DND-41 (cell line): ENCODE results near the gene PSEN2.
A peak's percentile ranks its signal among the peaks of the same experiment; 100 is the strongest.

Experiments used
- ATAC-seq: fragments of 200-7000 bp; cut with Tn5 transposase; 3 replicates; pipeline ENCODE4 v1.9.1; 2021; ENCODE audit warnings: low read depth; ENCODE audit not compliant: insufficient read depth
- DNase-seq: peaks from one replicate; pipeline ENCODE4 v3.0.0-alpha.2; 2020
- H2AFZ ChIP-seq: 2 replicates; pipeline ENCODE4 v1.6.0; 2012; ENCODE audit warnings: low read depth, low read length
- H3K27ac ChIP-seq: 2 replicates; pipeline ENCODE4 v1.5.1; 2012; ENCODE audit warnings: low read length, inconsistent platforms
- H3K27me3 ChIP-seq: fragments of 200-600 bp; sonication (generic); 2 replicates; pipeline ENCODE4 v1.6.0; 2012; ENCODE audit warnings: low read length, mild to moderate bottlenecking, inconsistent platforms; ENCODE audit not compliant: insufficient read depth, poor library complexity
- H3K36me3 ChIP-seq: 2 replicates; pipeline ENCODE4 v1.5.1; 2012; ENCODE audit warnings: low read length, inconsistent platforms; ENCODE audit not compliant: insufficient read depth
- H3K4me1 ChIP-seq: 2 replicates; pipeline ENCODE4 v1.5.1; 2012; ENCODE audit warnings: mild to moderate bottlenecking, low read length; ENCODE audit not compliant: insufficient read depth
- H3K4me2 ChIP-seq: 2 replicates; pipeline ENCODE4 v1.6.0; 2012; ENCODE audit warnings: mild to moderate bottlenecking, moderate library complexity, low read length, inconsistent platforms; ENCODE audit not compliant: insufficient read depth
- H3K4me3 ChIP-seq, 2 experiments: fragments of 200-600 bp in 1 of 2; shearing (Covaris generic) in 1 of 2; 2 replicates each; pipeline ENCODE4 v1.5.1; 2012 to 2016; ENCODE audit warnings: inconsistent platforms in 2 of 2, low read length in 2 of 2, mild to moderate bottlenecking in 2 of 2, low read depth in 1 of 2, moderate library complexity in 1 of 2
- H3K79me2 ChIP-seq: 2 replicates; pipeline ENCODE4 v1.6.0; 2012; ENCODE audit warnings: low read length, inconsistent platforms; ENCODE audit not compliant: insufficient read depth
- H3K9ac ChIP-seq: 2 replicates; pipeline ENCODE4 v1.6.0; 2012; ENCODE audit warnings: low read depth, mild to moderate bottlenecking, inconsistent platforms, low read length, moderate library complexity
- H3K9me3 ChIP-seq: 2 replicates; pipeline ENCODE4 v1.5.1; 2012; ENCODE audit warnings: low read length, moderate library complexity, mild to moderate bottlenecking, inconsistent platforms; ENCODE audit not compliant: insufficient read depth, severe bottlenecking
- H4K20me1 ChIP-seq: 2 replicates; pipeline ENCODE4 v1.6.0; 2012; ENCODE audit warnings: low read length; ENCODE audit not compliant: insufficient read depth
- EZH2 ChIP-seq: IDR thresholded peaks from 3 replicates; pipeline ENCODE4 v1.6.1; 2012; ENCODE audit warnings: borderline replicate concordance, low read depth, mild to moderate bottlenecking, moderate library complexity, low read length, inconsistent platforms; ENCODE audit not compliant: severe bottlenecking
- TF ChIP-seq, protein P1 (sequence below): IDR thresholded peaks from 2 replicates; pipeline ENCODE4 v1.5.1; 2012; ENCODE audit warnings: borderline replicate concordance, low read length, moderate library complexity, mild to moderate bottlenecking; ENCODE audit not compliant: poor library complexity, severe bottlenecking; ENCODE audit errors: extremely low read depth

Gene PSEN2

GRCh38 chr1:226908913-226909312 is 38.5 kb downstream of the PSEN2 start:
- no peaks in the 10 kb centered on the region for H3K36me3 ChIP-seq
- H3K27ac ChIP-seq, result no peak overlapping the region
- H3K27me3 ChIP-seq, result peaks cover 5% of the 10 kb centered on the region
- TF ChIP-seq, protein P1, sequence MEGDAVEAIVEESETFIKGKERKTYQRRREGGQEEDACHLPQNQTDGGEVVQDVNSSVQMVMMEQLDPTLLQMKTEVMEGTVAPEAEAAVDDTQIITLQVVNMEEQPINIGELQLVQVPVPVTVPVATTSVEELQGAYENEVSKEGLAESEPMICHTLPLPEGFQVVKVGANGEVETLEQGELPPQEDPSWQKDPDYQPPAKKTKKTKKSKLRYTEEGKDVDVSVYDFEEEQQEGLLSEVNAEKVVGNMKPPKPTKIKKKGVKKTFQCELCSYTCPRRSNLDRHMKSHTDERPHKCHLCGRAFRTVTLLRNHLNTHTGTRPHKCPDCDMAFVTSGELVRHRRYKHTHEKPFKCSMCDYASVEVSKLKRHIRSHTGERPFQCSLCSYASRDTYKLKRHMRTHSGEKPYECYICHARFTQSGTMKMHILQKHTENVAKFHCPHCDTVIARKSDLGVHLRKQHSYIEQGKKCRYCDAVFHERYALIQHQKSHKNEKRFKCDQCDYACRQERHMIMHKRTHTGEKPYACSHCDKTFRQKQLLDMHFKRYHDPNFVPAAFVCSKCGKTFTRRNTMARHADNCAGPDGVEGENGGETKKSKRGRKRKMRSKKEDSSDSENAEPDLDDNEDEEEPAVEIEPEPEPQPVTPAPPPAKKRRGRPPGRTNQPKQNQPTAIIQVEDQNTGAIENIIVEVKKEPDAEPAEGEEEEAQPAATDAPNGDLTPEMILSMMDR, result no peak
- no peak for TF ChIP-seq EZH2
- no peak overlapping the region for H3K4me2 ChIP-seq
- H3K9ac ChIP-seq, result no peak overlapping the region
- no peaks in the 10 kb centered on the region for H4K20me1 ChIP-seq
- no peak overlapping the region for H2AFZ ChIP-seq
- no peaks in the 10 kb centered on the region for H3K4me1 ChIP-seq
- no peak for DNase-seq
- ATAC-seq, result no peak
- no peaks in the 10 kb centered on the region for H3K79me2 ChIP-seq
- no peak overlapping the region for H3K4me3 ChIP-seq
- no peaks in the 10 kb centered on the region for H3K9me3 ChIP-seq

- TF ChIP-seq EZH2, result no peak
- TF ChIP-seq, protein P1, result peak; percentile 42
- H3K27ac ChIP-seq, result no peak overlapping the region
- peaks cover 15% of the 10 kb centered on the region for H3K27me3 ChIP-seq
- H4K20me1 ChIP-seq, result no peaks in the 10 kb centered on the region
- no peak for DNase-seq
- H2AFZ ChIP-seq, result no peak overlapping the region
- no peaks in the 10 kb centered on the region for H3K4me1 ChIP-seq
- H3K4me3 ChIP-seq, result no peak overlapping the region
- H3K9ac ChIP-seq, result no peak overlapping the region
- H3K9me3 ChIP-seq, result no peaks in the 10 kb centered on the region
- no peaks in the 10 kb centered on the region for H3K79me2 ChIP-seq
- no peak overlapping the region for H3K4me2 ChIP-seq
- no peak for ATAC-seq
- no peaks in the 10 kb centered on the region for H3K36me3 ChIP-seq
These were observed 42.3 kb downstream of the PSEN2 start for GRCh38 chr1:226912587-226913176.

DNA sequence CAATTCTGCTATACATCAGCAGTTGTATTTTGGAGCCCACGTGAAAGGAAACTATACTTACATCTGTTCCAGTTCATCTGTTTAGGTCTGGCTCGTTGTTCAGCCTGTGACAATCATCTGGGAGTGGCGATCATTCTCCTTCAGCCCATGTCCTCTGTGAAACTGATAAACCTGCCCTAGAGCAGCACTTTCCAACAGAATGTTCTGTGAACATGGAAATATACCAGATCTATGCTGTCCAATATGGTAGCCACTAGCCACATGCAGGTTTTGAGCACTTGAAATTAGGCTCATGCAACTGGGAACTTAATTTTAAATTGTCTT is 45.2 kb downstream of the PSEN2 start:
- H4K20me1 ChIP-seq, result no peaks in the 10 kb centered on the region
- H2AFZ ChIP-seq, result no peak overlapping the region
- H3K79me2 ChIP-seq, result no peaks in the 10 kb centered on the region
- H3K36me3 ChIP-seq, result no peaks in the 10 kb centered on the region
- peaks cover 18% of the 10 kb centered on the region for H3K27me3 ChIP-seq
- no peak for TF ChIP-seq EZH2
- TF ChIP-seq, protein P1, result no peak
- no peak overlapping the region for H3K9ac ChIP-seq
- no peak for DNase-seq
- ATAC-seq, result no peak
- no peaks in the 10 kb centered on the region for H3K9me3 ChIP-seq
- no peaks in the 10 kb centered on the region for H3K4me1 ChIP-seq
- no peak overlapping the region for H3K4me3 ChIP-seq
- no peak overlapping the region for H3K27ac ChIP-seq
- H3K4me2 ChIP-seq, result no peak overlapping the region

- peaks cover 18% of the 10 kb centered on the region for H3K27me3 ChIP-seq
- TF ChIP-seq EZH2, result no peak
- TF ChIP-seq, protein P1, result no peak
- no peak overlapping the region for H3K4me2 ChIP-seq
- no peak overlapping the region for H3K27ac ChIP-seq
- H3K36me3 ChIP-seq, result no peaks in the 10 kb centered on the region
- no peak for DNase-seq
- no peak overlapping the region for H3K9ac ChIP-seq
- H2AFZ ChIP-seq, result no peak overlapping the region
- H3K9me3 ChIP-seq, result no peaks in the 10 kb centered on the region
- H3K4me3 ChIP-seq, result no peak overlapping the region
- ATAC-seq, result no peak
- no peaks in the 10 kb centered on the region for H3K79me2 ChIP-seq
- H3K4me1 ChIP-seq, result no peaks in the 10 kb centered on the region
- H4K20me1 ChIP-seq, result no peaks in the 10 kb centered on the region
These were observed 46.1 kb downstream of the PSEN2 start for GRCh38 chr1:226916497-226916896.
